Endodermal cell (in vitro differentiated cells): ENCODE results near the gene CHRDL1. TPM values are rescaled to one million over a fixed set of nuclear protein-coding genes. Genes with fewer than 3 reads are reported as not detected.
A peak's percentile ranks its signal among the peaks of the same experiment; 100 is the strongest.
"Not testable (repeated sequence)": the region's sequence is repeated elsewhere in the genome, so short reads cannot be mapped to it uniquely, and the experiment has no call there.

Experiments used
- DNase-seq: peaks from one replicate; pipeline ENCODE4 v3.0.0-alpha.2; 2017
- H3K27ac ChIP-seq: 2 replicates; pipeline ENCODE4 v1.5.1; 2013; ENCODE audit warnings: mild to moderate bottlenecking, low read depth, low read length, moderate library complexity
- H3K27me3 ChIP-seq: 2 replicates; pipeline ENCODE4 v1.6.1; 2013; ENCODE audit warnings: mild to moderate bottlenecking, low read length, moderate library complexity; ENCODE audit not compliant: insufficient read depth, control insufficient read depth, poor library complexity, severe bottlenecking
- H3K36me3 ChIP-seq: 2 replicates; pipeline ENCODE4 v1.7.0; 2013; ENCODE audit warnings: mild to moderate bottlenecking, low read length, moderate library complexity; ENCODE audit not compliant: control insufficient read depth, insufficient read depth
- H3K4me1 ChIP-seq: one replicate; pipeline ENCODE4 v1.7.0; 2013; ENCODE audit warnings: low read length; ENCODE audit not compliant: control insufficient read depth, insufficient read depth
- H3K4me3 ChIP-seq: 2 replicates; pipeline ENCODE4 v1.5.1; 2013; ENCODE audit warnings: mild to moderate bottlenecking, low read length, moderate library complexity
- H3K9ac ChIP-seq: 2 replicates; pipeline ENCODE4 v1.6.1; 2013; ENCODE audit warnings: mild to moderate bottlenecking, low read length, moderate library complexity; ENCODE audit not compliant: poor library complexity, severe bottlenecking; ENCODE audit errors: extremely low read depth
- H3K9me3 ChIP-seq: 2 replicates; pipeline ENCODE4 v1.6.1; 2013; ENCODE audit warnings: mild to moderate bottlenecking, low read length, moderate library complexity; ENCODE audit not compliant: control insufficient read depth
- H3K27ac Mint-ChIP-seq: 2 replicates; pipeline ENCODE4 v1.8.0; 2020; ENCODE audit warnings: mixed read lengths
- H3K27me3 Mint-ChIP-seq: 2 replicates; pipeline ENCODE4 v1.8.0; 2021; ENCODE audit warnings: mild to moderate bottlenecking, mixed read lengths; ENCODE audit not compliant: insufficient read depth
- H3K36me3 Mint-ChIP-seq: 2 replicates; pipeline ENCODE4 v1.8.0; 2020; ENCODE audit warnings: low read depth, mixed read lengths
- H3K4me1 Mint-ChIP-seq: 2 replicates; pipeline ENCODE4 v1.8.0; 2020; ENCODE audit warnings: mixed read lengths
- H3K4me3 Mint-ChIP-seq: 2 replicates; pipeline ENCODE4 v1.8.0; 2020; ENCODE audit warnings: mild to moderate bottlenecking, moderate library complexity, mixed read lengths
- H3K9me3 Mint-ChIP-seq: 2 replicates; pipeline ENCODE4 v1.8.0; 2020; ENCODE audit warnings: mild to moderate bottlenecking, mixed read lengths
- WGBS, 2 experiments: methylation state at CpG; one replicate each; pipeline versions ENCODE4 v1.1.5 to v1.1.7; 2013; ENCODE audit warnings: missing lambda C conversion rate in 2 of 2, mixed read lengths in 1 of 2; ENCODE audit not compliant: insufficient coverage in 1 of 2, insufficient read length in 1 of 2; 5-methylcytosine and 5-hydroxymethylcytosine counted together
- total RNA-seq, 2 donors: library from RNA; stranded (reverse); fragmentation: NEBNext Ultra II Directional in 1 of 2; extraction: Animal tissue kit (Norgen Biotek cat#: 25700) in 1 of 2; gene quantifications; 2 replicates in 1 of 2; 3 replicates in 1 of 2; pipeline ENCODE4 v1.2.1, GENCODE V29; 2021
- TF ChIP-seq, protein P1 (sequence below): fragments of 200-600 bp; sonication (generic); conservative IDR thresholded peaks from 2 replicates; pipeline ENCODE4 v1.5.0; 2021; ENCODE audit warnings: antibody characterized with exemption, mild to moderate bottlenecking

Gene CHRDL1
- total RNA-seq, 2 donors from 2014 or later, result 2.2 to 3.6 TPM

DNA sequence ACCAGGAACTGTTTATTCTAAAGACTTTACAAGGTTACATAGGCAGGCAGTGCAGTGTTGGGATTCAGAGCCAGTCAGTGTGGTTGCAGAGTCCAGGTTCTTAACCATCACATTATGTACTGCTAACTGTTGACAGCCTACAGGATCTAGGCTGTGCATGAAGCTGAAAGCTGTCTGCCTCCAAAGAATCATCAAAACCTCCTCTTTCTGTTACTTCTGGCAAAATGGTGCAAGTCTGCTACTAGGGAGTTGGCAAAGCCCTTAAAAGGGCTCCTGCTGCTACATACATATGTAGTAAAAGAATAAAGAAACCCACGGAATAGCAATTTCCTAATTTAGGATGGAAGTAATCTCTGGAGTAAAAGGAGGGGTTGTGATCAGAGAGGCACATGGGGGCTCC, 40.4 kb upstream of the CHRDL1 start:
- Mint-ChIP-seq H3K4me3 (no peak overlapping the region), H3K27me3 (peaks cover 3% of the 10 kb centered on the region), H3K4me1 (peaks cover 2% of the 10 kb centered on the region), H3K9me3 (peaks cover 6% of the 10 kb centered on the region), H3K36me3 (no peaks in the 10 kb centered on the region), H3K27ac (no peak overlapping the region)
- TF ChIP-seq, protein P1, sequence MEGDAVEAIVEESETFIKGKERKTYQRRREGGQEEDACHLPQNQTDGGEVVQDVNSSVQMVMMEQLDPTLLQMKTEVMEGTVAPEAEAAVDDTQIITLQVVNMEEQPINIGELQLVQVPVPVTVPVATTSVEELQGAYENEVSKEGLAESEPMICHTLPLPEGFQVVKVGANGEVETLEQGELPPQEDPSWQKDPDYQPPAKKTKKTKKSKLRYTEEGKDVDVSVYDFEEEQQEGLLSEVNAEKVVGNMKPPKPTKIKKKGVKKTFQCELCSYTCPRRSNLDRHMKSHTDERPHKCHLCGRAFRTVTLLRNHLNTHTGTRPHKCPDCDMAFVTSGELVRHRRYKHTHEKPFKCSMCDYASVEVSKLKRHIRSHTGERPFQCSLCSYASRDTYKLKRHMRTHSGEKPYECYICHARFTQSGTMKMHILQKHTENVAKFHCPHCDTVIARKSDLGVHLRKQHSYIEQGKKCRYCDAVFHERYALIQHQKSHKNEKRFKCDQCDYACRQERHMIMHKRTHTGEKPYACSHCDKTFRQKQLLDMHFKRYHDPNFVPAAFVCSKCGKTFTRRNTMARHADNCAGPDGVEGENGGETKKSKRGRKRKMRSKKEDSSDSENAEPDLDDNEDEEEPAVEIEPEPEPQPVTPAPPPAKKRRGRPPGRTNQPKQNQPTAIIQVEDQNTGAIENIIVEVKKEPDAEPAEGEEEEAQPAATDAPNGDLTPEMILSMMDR, result no peak
- no peaks in the 10 kb centered on the region for H3K4me1 ChIP-seq
- H3K4me3 ChIP-seq, result no peak overlapping the region
- DNase-seq, result no peak
- H3K27me3 ChIP-seq, result no peaks in the 10 kb centered on the region
- no CpG with 5 or more reads among the region's 1 CpG for WGBS, 2 experiments
- H3K9me3 ChIP-seq, result no peaks in the 10 kb centered on the region
- H3K9ac ChIP-seq, result no peak overlapping the region
- no peaks in the 10 kb centered on the region for H3K36me3 ChIP-seq
- no peak overlapping the region for H3K27ac ChIP-seq

DNA sequence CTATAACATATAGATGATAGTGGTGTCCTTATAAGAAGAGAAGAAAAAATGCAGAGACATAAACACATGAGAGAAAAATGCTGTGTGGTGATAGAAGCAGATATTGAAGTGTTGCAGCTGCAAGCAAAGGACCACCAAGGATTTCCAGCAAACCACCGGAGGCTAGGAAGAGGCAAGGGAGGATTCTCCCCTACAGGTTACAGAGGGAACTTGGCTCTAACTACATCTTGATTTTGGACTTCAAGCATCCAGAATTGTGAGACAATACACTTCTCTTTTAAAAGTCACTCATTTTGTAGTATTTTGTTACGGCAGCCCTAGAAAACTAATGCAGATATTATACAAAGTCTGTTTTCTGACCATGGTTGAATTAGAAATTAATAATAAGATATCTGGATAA, 30.4 kb upstream of the CHRDL1 start:
- no peaks in the 10 kb centered on the region for H3K36me3 ChIP-seq
- H3K9me3 ChIP-seq, result no peaks in the 10 kb centered on the region
- H3K27ac Mint-ChIP-seq, result no peak overlapping the region
- H3K27me3 ChIP-seq, result no peaks in the 10 kb centered on the region
- no peaks in the 10 kb centered on the region for H3K4me1 Mint-ChIP-seq
- no peak overlapping the region for H3K27ac ChIP-seq
- 93 to 100% methylated on average over 1 of the region's 2 CpGs for WGBS, 2 experiments
- H3K4me3 Mint-ChIP-seq, result no peak overlapping the region
- no peaks in the 10 kb centered on the region for H3K36me3 Mint-ChIP-seq
- H3K4me1 ChIP-seq, result no peaks in the 10 kb centered on the region
- H3K9me3 Mint-ChIP-seq, result peaks cover 7% of the 10 kb centered on the region
- TF ChIP-seq, protein P1, result peak; percentile 71
- H3K9ac ChIP-seq, result no peak overlapping the region
- no peak overlapping the region for H3K4me3 ChIP-seq
- H3K27me3 Mint-ChIP-seq, result no peaks in the 10 kb centered on the region
- DNase-seq, result no peak

DNA sequence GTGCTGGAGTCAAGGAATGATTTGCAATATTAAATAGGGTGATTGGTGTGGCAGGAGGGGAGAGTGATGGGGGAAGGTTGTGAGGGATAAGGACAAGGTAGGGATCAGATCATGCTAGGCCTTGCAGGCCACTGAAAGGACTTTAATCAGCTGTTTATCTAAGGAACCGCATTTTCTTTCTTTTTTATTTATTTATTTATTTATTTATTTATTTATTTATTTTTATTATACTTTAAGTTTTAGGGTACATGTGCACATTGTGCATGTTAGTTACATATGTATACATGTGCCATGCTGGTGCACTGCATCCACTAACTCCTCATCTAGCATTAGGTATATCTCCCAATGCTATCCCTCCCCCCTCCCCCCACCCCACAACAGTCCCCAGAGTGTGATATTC, 20.9 kb upstream of the CHRDL1 start:
- H3K27ac Mint-ChIP-seq, H3K4me3 ChIP-seq, H3K9me3 Mint-ChIP-seq, H3K4me3 Mint-ChIP-seq, H3K36me3 ChIP-seq, H3K27me3 ChIP-seq, H3K27me3 Mint-ChIP-seq, H3K27ac ChIP-seq, H3K9ac ChIP-seq, DNase-seq, H3K36me3 Mint-ChIP-seq, H3K9me3 ChIP-seq, H3K4me1 Mint-ChIP-seq, H3K4me1 ChIP-seq: not testable (repeated sequence)
- WGBS, 2 experiments, result no CpG with 5 or more reads among the region's 1 CpG

DNA sequence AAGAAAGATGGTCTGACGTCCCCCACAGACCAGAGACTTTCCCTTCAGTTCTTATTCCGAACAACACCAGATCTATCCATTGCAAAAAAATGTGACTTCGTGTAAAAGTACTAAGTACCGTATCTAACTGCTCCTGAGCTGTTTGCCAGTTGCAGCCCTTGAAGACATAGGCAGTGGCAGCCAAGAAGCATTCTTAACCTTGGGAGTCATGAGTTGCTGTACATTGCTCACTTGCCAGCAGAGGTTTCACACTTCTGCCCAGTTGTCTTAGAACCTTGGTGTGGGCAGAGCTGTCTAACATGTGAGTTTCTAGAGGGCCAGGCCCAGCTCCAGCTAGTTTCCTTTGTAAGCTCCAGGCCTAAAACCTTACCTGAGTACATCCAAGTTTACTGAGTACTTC, 10.5 kb upstream of the CHRDL1 start:
- no peak overlapping the region for H3K27ac Mint-ChIP-seq
- no peaks in the 10 kb centered on the region for H3K36me3 ChIP-seq
- no peaks in the 10 kb centered on the region for H3K4me1 ChIP-seq
- TF ChIP-seq, protein P1, result no peak
- H3K9ac ChIP-seq, result no peak overlapping the region
- H3K9me3 ChIP-seq, result no peaks in the 10 kb centered on the region
- DNase-seq, result no peak
- no peaks in the 10 kb centered on the region for H3K9me3 Mint-ChIP-seq
- no peaks in the 10 kb centered on the region for H3K36me3 Mint-ChIP-seq
- H3K27me3 ChIP-seq, result no peaks in the 10 kb centered on the region
- no peaks in the 10 kb centered on the region for H3K27me3 Mint-ChIP-seq
- no peak overlapping the region for H3K4me3 ChIP-seq
- WGBS, 2 experiments, result 99% methylated on average over 3 of the region's 4 CpGs; no CpG with 5 or more reads in 1 of the 2 experiments
- no peak overlapping the region for H3K4me3 Mint-ChIP-seq
- no peaks in the 10 kb centered on the region for H3K4me1 Mint-ChIP-seq
- H3K27ac ChIP-seq, result no peak overlapping the region
